H1 (cell line): Measurements from ENCODE around the gene MYLK. TPM values are rescaled to one million over a fixed set of nuclear protein-coding genes. Genes with fewer than 3 reads are reported as not detected.

Source experiments
- CHD7 ChIP-seq: fragments of 300-600 bp; sonication (generic); IDR thresholded peaks from 2 replicates; pipeline ENCODE4 v1.7.1; 2012; ENCODE audit warnings: low read length, moderate library complexity, mild to moderate bottlenecking, inconsistent platforms; ENCODE audit not compliant: insufficient replicate concordance
- CTBP2 ChIP-seq: IDR thresholded peaks from 2 replicates; pipeline ENCODE4 v1.7.0; 2011; ENCODE audit warnings: borderline replicate concordance, mild to moderate bottlenecking, moderate library complexity, mixed read lengths, low read length; ENCODE audit not compliant: insufficient read depth, insufficient read length
- E2F6 ChIP-seq: IDR thresholded peaks from 2 replicates; pipeline ENCODE4 v1.6.1; 2012; ENCODE audit warnings: inconsistent platforms
- polyA plus RNA-seq, 7 experiments: library from polyadenylated mRNA; depleted of rRNA in 3 of 7; stranded (reverse) in 5 of 7; unstranded in 2 of 7; fragments of >200 nt in 5 of 7; fragments of 200-250 nt in 2 of 7; gene quantifications; 1 replicate in 5 of 7; 2 replicates in 1 of 7; 4 replicates in 1 of 7; pipeline versions ENCODE4 v1.2.1 to v1.2.3, GENCODE V29; 2011 to 2013; ENCODE audit warnings: missing spikeins in 2 of 7, mixed read lengths in 2 of 7
- total RNA-seq: library from RNA; stranded (reverse); fragmentation: NEBNext Ultra II Directional; extraction: Animal tissue kit (Norgen Biotek cat#: 25700); gene quantifications from 2 replicates; pipeline ENCODE4 v1.2.1, GENCODE V29; 2021

The MYLK gene
- total and polyA plus RNA-seq, 2 of the 8 experiments (the other 6 are each of a cell fraction or from before 2014, with no cell fraction given): 11.6 to 21.3 TPM

- TF ChIP-seq CHD7: no peak
- no peak for TF ChIP-seq E2F6
- TF ChIP-seq CTBP2: no peak
These were observed 275.7 kb downstream of the MYLK start (continued) for GRCh38 chr3:123608263-123608937.
